ENCODE data around the gene PRKCI.

DNA sequence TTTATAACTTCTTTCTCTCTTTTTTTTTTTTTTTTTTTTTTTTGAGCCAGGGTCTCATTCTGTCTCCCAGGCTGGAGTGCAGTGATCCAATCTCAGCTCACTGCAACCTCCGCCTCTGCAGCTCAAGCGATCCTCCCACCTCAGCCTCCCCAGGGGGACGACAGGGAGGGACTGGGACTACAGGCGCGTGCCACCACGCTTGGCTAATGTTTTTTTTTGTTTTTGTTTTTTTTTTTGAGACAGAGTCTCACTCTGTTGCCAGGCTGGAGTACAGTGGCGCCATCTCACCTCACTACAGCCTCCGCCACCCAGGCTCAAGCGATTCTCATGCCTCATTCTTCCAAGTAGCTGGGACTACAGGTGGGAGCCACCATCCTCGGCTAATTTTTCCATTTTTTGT, 17.7 kb upstream of the PRKCI start:
- TF ChIP-seq EP300 (IDR thresholded peaks at IDR 0.05; ENCODE audit: borderline replicate concordance) (no peak), EGR1 (IDR thresholded peaks at IDR 0.05) (no peak), ZBTB7A (IDR thresholded peaks at IDR 0.05; ENCODE audit: low read depth) (no peak), CEBPB (IDR thresholded peaks at IDR 0.05) (no peak), RAD21 (IDR thresholded peaks at IDR 0.05; ENCODE audit: low read depth) (no peak), TCF12 (IDR thresholded peaks at IDR 0.05; ENCODE audit: low read depth) (no peak), YY1 (IDR thresholded peaks at IDR 0.05; ENCODE audit: low read depth) (no peak)

Data from Ishikawa (cell line).